ENCODE measurements around the gene MYO5B.

The MYO5B gene

GRCh38 chr18:49778826-49779465, 416.0 kb downstream of the MYO5B start:
- DNase-seq: no peak

All from T-helper 9 cell (primary cell).